Tibial nerve (tissue), 4 donors: Measurements from ENCODE around the gene EFCAB13. TPM values are rescaled to one million over a fixed set of nuclear protein-coding genes. Genes with fewer than 3 reads are reported as not detected.

Source experiments
- DNase-seq, 2 donors: peaks; one replicate each; pipeline ENCODE4 v3.0.0-alpha.2; 2019; ENCODE audit warnings: low spot score in 2 of 2
- H3K27ac ChIP-seq, 4 donors: fragments of 200-600 bp; sonication (generic) in 3 of 4; one replicate each; pipeline ENCODE4 v1.5.1; 2017 to 2019; ENCODE audit warnings: mild to moderate bottlenecking in 1 of 4
- H3K27me3 ChIP-seq, 2 donors: fragments of 200-600 bp; sonication (generic) in 1 of 2; one replicate each; pipeline versions ENCODE4 v1.5.1 to v1.6.0; 2017 to 2019
- H3K36me3 ChIP-seq, 3 donors: fragments of 200-600 bp; sonication (generic); one replicate each; pipeline ENCODE4 v1.5.1; 2018 to 2019
- H3K4me1 ChIP-seq, 4 donors: fragments of 200-600 bp; sonication (generic) in 3 of 4; one replicate each; pipeline ENCODE4 v1.5.1; 2017 to 2019
- H3K4me3 ChIP-seq, 4 donors: fragments of 200-600 bp; sonication (generic) in 3 of 4; one replicate each; pipeline ENCODE4 v1.5.1; 2017 to 2019; ENCODE audit warnings: mild to moderate bottlenecking in 1 of 4, moderate library complexity in 1 of 4
- H3K9me3 ChIP-seq, 4 donors: fragments of 200-600 bp; sonication (generic) in 3 of 4; one replicate each; pipeline ENCODE4 v1.5.1; 2017 to 2019
- EP300 ChIP-seq, 2 donors: sonication (generic); formaldehyde crosslinking; IDR thresholded peaks; one replicate each; pipeline ENCODE4 v1.6.1; 2017; ENCODE audit warnings: antibody characterized with exemption in 2 of 2, mild to moderate bottlenecking in 1 of 2
- POLR2A ChIP-seq, 2 donors: fragments of 450-650 bp; IDR thresholded peaks; one replicate each; pipeline ENCODE4 v1.6.1; 2017; ENCODE audit warnings: antibody characterized with exemption in 2 of 2, mild to moderate bottlenecking in 2 of 2, moderate library complexity in 2 of 2
- WGBS, 2 donors: methylation state at CpG; one replicate each; pipeline ENCODE4 v1.1.5; 2018; 5-methylcytosine and 5-hydroxymethylcytosine counted together
- total RNA-seq, 4 donors: library from RNA; depleted of rRNA; stranded (reverse); fragments of >200 nt; gene quantifications; one replicate each; pipeline ENCODE4 v1.1.0, GENCODE V29; 2016
- TF ChIP-seq, protein P1 (sequence below), 5 experiments: fragments of 200-600 bp in 3 of 5; fragments of 450-650 bp in 2 of 5; sonication (generic) in 3 of 5; IDR thresholded peaks; one replicate each; pipeline ENCODE4 v1.5.1; 2016 to 2019; ENCODE audit warnings: antibody characterized with exemption in 5 of 5, mild to moderate bottlenecking in 3 of 5, moderate library complexity in 2 of 5

The EFCAB13 gene
- total RNA-seq, 4 donors from 2014 or later, result 6.5 to 15.1 (median 10.2) TPM

DNA sequence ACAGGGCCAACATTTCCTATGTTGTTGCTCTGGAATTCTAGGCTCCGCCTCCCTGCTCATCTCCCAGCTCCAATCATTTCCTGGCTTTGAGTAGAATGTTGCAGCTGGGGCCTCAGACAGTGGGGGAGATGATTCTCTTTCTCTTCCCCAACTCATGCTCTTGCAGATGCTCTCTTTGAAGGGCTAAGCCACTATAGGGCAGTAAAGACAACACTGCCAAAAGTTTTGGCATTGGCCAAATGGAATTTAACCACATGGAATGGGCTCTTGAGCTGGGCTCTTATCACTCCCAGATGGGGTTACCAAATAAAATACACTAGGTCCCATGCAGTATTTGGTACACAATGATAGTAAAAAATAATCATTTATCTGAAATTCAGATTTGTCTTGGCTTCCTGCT is 19.6 kb upstream of the EFCAB13 start:
- H3K27ac ChIP-seq, result no peak overlapping the region
- peaks cover 0 to 77% (median 0%) of the 10 kb centered on the region in 3 donors for H3K36me3 ChIP-seq
- H3K4me1 ChIP-seq, result peaks cover 0 to 15% (median 5%) of the 10 kb centered on the region in 4 donors
- TF ChIP-seq EP300 (IDR thresholded peaks at IDR 0.05), result no peak
- TF ChIP-seq, protein P1, sequence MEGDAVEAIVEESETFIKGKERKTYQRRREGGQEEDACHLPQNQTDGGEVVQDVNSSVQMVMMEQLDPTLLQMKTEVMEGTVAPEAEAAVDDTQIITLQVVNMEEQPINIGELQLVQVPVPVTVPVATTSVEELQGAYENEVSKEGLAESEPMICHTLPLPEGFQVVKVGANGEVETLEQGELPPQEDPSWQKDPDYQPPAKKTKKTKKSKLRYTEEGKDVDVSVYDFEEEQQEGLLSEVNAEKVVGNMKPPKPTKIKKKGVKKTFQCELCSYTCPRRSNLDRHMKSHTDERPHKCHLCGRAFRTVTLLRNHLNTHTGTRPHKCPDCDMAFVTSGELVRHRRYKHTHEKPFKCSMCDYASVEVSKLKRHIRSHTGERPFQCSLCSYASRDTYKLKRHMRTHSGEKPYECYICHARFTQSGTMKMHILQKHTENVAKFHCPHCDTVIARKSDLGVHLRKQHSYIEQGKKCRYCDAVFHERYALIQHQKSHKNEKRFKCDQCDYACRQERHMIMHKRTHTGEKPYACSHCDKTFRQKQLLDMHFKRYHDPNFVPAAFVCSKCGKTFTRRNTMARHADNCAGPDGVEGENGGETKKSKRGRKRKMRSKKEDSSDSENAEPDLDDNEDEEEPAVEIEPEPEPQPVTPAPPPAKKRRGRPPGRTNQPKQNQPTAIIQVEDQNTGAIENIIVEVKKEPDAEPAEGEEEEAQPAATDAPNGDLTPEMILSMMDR (IDR thresholded peaks at IDR 0.05), result no peak
- TF ChIP-seq POLR2A (IDR thresholded peaks at IDR 0.05), result no peak
- no peaks in the 10 kb centered on the region for H3K27me3 ChIP-seq
- WGBS, 2 donors, result 96 to 100% methylated on average over 1 of the region's 1 CpG
- H3K9me3 ChIP-seq, result peaks cover 0 to 12% (median 0%) of the 10 kb centered on the region in 4 donors
- H3K4me3 ChIP-seq, result no peak overlapping the region
- no peak for DNase-seq

DNA sequence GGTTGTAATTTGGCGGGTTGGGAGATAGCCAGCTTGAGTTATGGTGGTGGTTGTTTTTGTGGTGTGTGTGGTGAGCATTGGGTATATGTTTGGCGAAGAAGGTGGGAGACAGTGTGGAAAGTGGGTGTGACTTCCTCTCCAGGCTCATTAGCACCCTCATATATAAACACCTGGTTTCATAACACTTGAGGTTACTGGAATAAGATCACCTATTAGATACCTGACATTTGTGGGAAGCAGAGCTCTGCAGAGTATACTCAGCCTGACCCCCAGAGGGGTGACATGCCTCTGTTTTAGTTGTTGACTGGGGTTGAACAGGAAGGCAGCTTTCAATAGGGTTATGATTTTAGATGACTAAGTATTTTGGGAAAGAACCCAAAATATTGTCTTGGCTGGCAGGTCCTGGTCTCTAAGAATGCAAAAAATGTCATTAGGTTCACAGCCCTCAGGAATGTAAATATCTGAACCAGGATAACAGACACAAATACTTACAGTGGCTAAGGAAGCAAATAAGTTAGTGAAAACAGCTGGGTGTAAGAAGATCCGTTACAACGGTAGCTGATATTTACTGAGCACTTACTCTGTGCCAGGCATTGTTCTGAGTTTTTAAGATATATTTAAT is 18.3 kb upstream of the EFCAB13 start:
- WGBS, 2 donors, result 49 to 70% methylated on average over 4 of the region's 4 CpGs
- DNase-seq, result no peak
- Histone ChIP-seq H3K36me3 (peaks cover 0 to 73% (median 0%) of the 10 kb centered on the region in 3 donors), H3K4me1 (peaks cover 0 to 15% (median 5%) of the 10 kb centered on the region in 4 donors), H3K4me3 (no peak overlapping the region), H3K9me3 (peaks cover 0 to 12% (median 0%) of the 10 kb centered on the region in 4 donors), H3K27me3 (no peaks in the 10 kb centered on the region), H3K27ac (peak overlapping the region in 2 of 4 donors; percentile 51 to 67)
- TF ChIP-seq, protein P1 (IDR thresholded peaks at IDR 0.05), result no peak
- TF ChIP-seq POLR2A (IDR thresholded peaks at IDR 0.05) (no peak), EP300 (IDR thresholded peaks at IDR 0.05) (peak; percentile 25 to 48)

DNA sequence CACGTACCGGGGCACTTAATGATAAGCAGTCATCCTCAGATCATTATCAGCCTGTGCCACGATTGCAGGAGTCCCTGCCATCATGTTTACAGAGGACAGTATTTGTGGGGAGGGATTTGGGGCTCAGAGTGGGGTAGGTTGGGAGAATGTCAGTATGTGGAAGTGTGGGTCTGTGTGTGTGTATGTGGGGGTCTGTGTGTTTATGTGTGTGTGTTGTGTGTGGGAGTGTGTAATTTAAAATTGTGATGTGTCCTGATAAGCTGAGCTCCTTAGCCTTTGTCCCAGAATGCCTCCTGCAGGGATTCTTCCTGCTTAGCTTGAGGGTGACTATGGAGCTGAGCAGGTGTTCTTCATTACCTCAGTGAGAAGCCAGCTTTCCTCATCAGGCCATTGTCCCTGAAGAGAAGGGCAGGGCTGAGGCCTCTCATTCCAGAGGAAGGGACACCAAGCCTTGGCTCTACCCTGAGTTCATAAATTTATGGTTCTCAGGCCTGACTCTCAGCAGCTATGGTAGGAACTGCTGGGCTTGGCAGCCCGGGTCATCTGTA is 13.5 kb upstream of the EFCAB13 start:
- Histone ChIP-seq H3K27me3 (no peaks in the 10 kb centered on the region), H3K27ac (no peak overlapping the region), H3K36me3 (peaks cover 0 to 41% (median 0%) of the 10 kb centered on the region in 3 donors), H3K4me3 (no peak overlapping the region), H3K9me3 (no peaks in the 10 kb centered on the region), H3K4me1 (peaks cover 0 to 23% (median 4%) of the 10 kb centered on the region in 4 donors)
- WGBS, 2 donors, result 63 to 74% methylated on average over 4 of the region's 4 CpGs
- no peak for DNase-seq
- TF ChIP-seq, protein P1 (IDR thresholded peaks at IDR 0.05), result no peak
- TF ChIP-seq POLR2A (IDR thresholded peaks at IDR 0.05) (no peak), EP300 (IDR thresholded peaks at IDR 0.05) (no peak)

DNA sequence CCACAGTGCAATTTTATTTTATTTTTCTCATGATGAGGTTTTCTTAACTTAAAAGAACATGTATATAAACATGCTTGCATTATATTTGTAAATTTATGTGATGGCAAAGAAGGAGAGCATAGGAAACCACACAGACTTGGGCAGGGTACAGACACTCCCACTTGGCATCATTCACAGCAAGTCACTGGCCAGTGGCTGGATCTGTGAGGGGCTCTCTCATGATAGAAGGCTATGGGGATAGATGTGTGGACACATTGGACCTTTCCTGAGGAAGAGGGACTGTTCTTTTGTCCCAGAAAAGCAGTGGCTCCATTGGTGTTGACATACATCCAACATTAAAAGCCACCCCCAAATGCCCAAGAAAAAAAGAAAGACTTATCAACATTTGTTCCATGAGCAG is 12.3 kb upstream of the EFCAB13 start:
- Histone ChIP-seq H3K27me3 (no peaks in the 10 kb centered on the region), H3K4me3 (no peak overlapping the region), H3K9me3 (no peaks in the 10 kb centered on the region), H3K4me1 (peaks cover 0 to 27% (median 3%) of the 10 kb centered on the region in 4 donors), H3K27ac (no peak overlapping the region), H3K36me3 (peaks cover 0 to 41% (median 0%) of the 10 kb centered on the region in 3 donors)
- DNase-seq, result no peak
- TF ChIP-seq, protein P1 (IDR thresholded peaks at IDR 0.05), result no peak
- TF ChIP-seq EP300 (IDR thresholded peaks at IDR 0.05), result no peak
- TF ChIP-seq POLR2A (IDR thresholded peaks at IDR 0.05), result no peak
